Ramos (cell line): Measurements from ENCODE around the gene MTAP.

Experiments used
- in situ Hi-C: fragments of 300-500 bp; cut with MboI; formaldehyde crosslinking; loops from one replicate; pipeline ENCODE4 v1.14.3; 2022; ENCODE audit warnings: low sequenced_read_pairs; ENCODE audit not compliant: unreplicated experiment

MTAP gene

DNA sequence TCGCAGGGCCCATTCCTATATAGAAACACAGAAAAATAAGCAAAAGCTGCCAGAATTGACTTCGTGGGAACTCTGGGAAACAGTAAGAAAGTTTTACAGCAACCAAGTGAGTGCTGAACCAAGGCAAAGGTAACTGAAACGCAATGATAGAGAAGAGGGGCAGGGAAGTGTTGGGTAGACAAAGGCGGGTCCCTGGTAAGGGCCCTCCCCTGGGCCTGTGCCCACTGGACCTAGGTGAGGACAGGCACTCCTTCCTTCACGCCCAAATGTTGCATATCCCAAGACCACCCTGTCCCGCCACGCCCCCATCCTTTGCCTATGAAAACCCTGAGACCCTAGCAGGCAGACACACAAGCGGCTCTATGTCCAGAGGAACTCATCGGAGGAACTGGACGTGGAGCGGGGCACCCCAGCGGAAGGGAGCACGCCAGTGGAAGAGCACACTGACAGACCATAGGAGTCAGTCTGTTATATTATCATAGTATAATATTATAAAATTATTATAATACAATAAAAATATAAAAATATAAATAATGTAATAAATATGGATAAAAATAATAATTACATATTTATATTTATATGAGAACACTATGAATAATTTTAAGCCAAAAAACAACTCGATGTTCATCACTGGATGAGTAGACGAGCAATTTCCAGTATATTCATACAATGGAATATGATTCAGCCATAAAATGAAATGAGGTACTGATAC, 163.9 kb downstream of the MTAP start:
- in situ Hi-C loops, result no loop called here

GRCh38 chr9:21967169-21967568, 164.7 kb downstream of the MTAP start:
- in situ Hi-C loops, result no loop called here

DNA sequence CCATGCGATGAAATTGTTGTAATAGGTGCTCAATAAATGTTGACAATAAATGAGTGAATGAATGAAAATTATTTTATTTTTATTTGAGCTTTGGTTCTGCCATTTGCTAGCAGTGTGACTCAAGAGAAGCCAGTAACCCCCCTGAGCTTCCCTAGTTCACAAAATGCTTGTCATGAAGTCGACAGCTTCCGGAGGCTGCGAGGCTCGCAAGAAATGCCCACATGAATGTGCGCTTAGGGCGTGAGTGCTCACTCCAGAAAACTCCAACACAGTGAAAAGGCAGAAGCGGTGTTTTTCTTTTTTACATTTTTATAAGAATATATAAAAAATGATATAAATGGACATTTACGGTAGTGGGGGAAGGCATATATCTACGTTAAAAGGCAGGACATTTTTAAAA, 165.3 kb downstream of the MTAP start:
- in situ Hi-C loops, result no loop called here

DNA sequence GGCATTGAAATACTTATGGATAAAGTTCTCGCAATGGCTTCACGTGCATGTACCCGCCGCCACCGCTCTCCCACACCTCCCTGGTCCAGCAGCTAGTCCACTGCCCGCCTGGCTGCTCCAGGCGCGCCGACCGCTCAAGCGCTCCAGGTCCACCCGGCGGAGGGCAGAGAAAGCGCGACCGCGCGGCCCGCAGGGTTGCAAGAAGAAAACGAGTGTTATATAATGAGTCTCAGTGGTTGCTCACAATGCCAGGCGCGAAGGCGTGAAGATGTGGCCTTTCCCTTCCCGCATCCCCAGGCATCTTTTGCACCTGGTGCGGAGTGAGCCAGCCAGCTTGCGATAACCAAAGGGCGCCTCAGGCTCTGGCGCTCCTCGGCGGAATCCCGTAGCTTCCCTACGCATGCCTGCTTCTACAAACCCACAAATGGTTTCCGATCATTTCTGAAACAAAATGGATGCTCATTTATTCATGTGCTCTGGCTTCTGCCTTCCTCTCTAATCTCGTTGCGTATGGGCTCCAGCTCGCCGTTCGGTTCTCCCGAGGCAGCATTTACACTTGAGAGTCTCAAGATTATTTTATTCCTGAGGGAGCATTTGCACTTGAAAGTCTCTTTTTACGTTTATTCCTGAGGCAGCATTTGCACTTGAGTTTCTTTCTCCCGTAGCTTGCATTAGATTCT, 166.0 kb downstream of the MTAP start:
- in situ Hi-C loops, result no loop called here

DNA sequence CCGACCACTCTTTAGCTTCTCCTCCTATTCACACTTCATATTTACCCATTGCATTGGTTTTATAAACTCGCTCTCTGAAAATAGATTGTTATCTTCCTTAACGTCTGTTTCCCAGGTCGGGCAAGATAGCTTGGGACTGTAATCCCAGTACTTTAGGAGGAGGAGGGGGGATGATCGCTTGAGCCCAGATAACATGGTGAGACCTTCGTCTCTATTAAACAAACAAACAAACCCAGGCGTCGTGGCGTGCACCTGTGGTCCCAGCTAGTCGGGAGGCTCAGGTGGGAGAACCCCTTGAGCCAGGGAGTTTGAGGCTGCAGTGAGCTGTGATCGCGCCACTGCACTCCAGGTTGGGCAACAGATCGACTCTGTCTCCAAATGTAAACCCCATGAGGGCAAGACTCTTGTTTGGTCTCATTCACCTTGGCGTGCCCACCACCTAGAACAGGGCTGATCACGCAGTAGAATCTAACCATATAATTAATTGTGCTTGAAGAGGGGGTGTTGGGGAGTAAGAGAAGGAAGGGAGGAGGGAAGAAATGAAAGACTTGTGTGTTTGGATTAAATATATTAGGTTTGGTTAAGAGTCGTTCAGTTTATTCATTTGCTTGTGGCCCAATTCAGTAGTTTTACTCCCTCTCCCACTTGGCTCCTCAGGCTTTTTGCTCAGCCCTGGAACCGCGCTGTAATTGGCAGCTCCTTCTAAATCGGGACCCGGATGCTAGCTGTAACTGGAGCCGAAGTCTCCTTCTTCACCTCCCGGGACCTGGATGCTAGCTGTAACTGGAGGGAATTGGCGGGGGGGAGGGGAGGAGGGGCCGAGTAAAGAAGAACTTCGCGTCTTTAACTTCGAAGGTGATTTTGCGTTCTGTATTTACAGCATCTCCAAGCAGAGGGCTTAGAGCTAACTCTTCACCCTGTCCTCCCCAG, 166.8 kb downstream of the MTAP start:
- in situ Hi-C loops, result no loop called here

GRCh38 chr9:21969951-21970799, 167.7 kb downstream of the MTAP start:
- in situ Hi-C loops, result no loop called here

- in situ Hi-C loops, result no loop called here
These were observed 168.6 kb downstream of the MTAP start for GRCh38 chr9:21970800-21971640.

DNA sequence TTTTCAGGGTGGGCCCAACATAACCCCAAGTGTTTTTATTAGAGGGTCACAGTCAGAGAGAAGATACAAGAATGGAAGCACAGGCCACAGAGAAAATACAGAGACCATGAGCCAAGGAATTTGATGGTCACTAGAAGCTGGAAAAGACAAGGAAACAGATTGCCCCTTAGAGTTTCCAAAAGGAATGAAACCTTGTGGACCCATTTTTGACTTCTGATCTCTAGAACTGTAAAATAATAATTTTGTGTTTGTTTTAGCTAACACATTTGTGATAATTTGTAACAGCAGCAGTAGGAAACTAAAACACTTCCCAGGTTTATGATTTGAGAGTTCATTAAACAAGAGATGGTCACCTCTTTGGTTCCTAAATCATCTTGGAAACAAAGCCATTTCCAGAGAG, 169.9 kb downstream of the MTAP start:
- in situ Hi-C loops, result no loop called here

GRCh38 chr9:21974343-21974721, 171.9 kb downstream of the MTAP start:
- in situ Hi-C loops, result no loop called here

DNA sequence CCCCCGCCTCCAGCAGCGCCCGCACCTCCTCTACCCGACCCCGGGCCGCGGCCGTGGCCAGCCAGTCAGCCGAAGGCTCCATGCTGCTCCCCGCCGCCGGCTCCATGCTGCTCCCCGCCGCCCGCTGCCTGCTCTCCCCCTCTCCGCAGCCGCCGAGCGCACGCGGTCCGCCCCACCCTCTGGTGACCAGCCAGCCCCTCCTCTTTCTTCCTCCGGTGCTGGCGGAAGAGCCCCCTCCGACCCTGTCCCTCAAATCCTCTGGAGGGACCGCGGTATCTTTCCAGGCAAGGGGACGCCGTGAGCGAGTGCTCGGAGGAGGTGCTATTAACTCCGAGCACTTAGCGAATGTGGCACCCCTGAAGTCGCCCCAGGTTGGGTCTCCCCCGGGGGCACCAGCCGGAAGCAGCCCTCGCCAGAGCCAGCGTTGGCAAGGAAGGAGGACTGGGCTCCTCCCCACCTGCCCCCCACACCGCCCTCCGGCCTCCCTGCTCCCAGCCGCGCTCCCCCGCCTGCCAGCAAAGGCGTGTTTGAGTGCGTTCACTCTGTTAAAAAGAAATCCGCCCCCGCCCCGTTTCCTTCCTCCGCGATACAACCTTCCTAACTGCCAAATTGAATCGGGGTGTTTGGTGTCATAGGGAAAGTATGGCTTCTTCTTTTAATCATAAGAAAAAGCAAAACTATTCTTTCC, 172.4 kb downstream of the MTAP start:
- in situ Hi-C loops, result no loop called here

DNA sequence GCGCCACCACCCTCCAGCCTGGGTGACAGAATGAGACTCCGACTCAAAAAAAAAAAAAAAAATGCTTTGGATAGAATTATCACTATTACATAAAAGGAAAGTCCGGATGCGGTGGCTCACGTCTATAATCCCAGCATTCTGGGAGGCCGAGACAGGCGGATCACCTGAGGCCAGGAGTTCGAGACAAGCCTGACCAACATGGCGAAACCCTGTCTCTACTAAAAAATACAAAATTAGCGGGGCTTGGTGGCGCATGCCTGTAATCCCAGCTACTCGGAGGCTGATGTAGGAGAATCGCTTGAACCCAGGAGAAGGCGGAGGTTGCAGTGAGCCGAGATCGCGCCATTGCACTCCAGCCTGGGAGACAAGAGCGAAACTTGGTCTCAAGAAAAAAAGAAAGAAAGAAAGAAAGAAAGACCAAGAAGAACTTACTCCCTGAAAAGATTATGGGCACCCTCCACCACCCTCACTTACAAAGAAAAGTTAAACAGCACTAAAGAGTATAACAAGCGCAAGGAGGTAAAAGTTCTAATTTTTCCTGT, 174.0 kb downstream of the MTAP start:
- in situ Hi-C loops, result no loop called here

- in situ Hi-C loops, result no loop called here
These were observed 180.0 kb downstream of the MTAP start for GRCh38 chr9:21982391-21982790.

DNA sequence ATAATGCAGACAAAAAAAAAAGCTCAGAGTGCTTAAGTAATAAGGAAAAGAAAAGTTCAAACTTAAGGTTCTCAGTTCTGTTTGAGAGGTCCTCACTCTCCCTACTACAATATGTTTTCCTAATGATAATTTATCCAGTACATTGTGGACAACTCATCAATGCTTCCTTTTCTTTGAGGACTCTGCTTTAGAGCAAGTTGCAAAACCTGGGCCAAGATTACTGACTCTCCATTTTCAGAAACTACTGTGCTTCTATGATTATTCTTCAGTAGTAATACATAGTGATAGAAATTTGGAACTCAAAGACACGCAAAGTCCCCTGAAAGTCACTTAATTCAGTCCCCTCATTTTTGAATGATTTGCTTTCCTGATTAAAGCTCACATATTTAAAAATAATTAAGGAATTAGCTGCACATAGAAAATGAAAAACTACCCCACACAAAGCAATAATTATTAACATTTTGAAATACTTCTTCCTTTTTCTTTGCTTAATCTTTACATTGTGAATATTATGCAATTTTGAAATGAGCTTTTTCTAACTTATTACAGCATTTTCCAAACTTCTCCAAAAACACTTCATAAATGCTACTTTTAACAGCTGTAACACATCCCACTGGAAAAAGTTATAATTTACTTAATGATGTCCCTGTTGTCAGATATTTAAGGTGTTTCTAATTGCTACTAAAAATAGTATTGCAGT, 180.6 kb downstream of the MTAP start:
- in situ Hi-C loops, result no loop called here

DNA sequence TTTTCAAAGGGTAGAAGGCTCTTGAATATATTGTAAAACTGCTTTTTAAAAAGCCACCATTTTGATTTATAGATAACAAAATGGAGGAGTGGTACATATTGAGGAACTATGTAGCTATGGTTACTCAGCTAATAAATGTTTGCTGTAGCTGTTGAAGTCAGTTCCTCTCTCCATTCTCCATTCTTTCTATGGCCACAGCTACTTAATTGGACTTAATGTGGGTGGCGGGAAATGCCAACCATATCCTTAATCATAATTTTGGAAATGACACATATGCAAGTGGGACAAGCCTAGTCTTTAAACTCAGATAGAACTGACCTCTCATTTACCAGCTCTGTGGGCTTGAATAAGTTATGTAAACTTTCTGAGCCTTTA, 181.1 kb downstream of the MTAP start:
- in situ Hi-C loops, result no loop called here

DNA sequence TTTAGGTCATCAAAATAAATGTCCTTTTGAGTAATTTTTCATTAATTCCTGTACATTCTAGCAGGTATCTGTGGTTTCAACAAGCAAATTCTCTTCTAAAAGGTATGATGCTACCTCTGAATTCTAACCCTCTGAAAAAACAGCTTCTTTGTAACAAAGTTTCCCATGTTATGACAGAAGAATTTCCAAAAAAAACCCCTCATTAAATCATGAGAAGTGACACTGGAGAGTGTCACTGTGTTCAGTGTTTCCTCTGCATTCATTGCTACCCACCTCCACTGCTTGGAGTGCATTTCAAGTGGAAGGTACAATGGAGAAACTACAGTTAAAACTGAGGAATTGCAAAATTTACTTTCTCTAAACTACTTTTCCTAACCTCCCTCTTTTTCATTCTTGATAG, 181.7 kb downstream of the MTAP start:
- in situ Hi-C loops, result no loop called here

GRCh38 chr9:21985964-21986667, 183.7 kb downstream of the MTAP start:
- in situ Hi-C loops, result no loop called here
